ENCODE data around the gene ZDHHC19.

ZDHHC19 gene

GRCh38 chr3:196162679-196163078 is 48.5 kb downstream of the ZDHHC19 start:
- Histone ChIP-seq H3K27ac (ENCODE audit: low read depth, low read length) (no peak overlapping the region), H3K36me3 (ENCODE audit: control insufficient read depth, insufficient read depth, low read length) (no peaks in the 10 kb centered on the region), H3K9ac (ENCODE audit: low read length) (no peak overlapping the region), H3K27me3 (ENCODE audit: control insufficient read depth, insufficient read depth, low read length) (no peaks in the 10 kb centered on the region), H3K4me3 (ENCODE audit: low read length) (no peak overlapping the region), H3K4me1 (ENCODE audit: control insufficient read depth, insufficient read depth, low read length) (no peaks in the 10 kb centered on the region)

- no peak overlapping the region for H3K4me3 ChIP-seq (ENCODE audit: low read length)
- H3K27me3 ChIP-seq (ENCODE audit: control insufficient read depth, insufficient read depth, low read length) = no peaks in the 10 kb centered on the region
- H3K27ac ChIP-seq (ENCODE audit: low read depth, low read length) = no peak overlapping the region
- no peak overlapping the region for H3K9ac ChIP-seq (ENCODE audit: low read length)
- H3K4me1 ChIP-seq (ENCODE audit: control insufficient read depth, insufficient read depth, low read length) = no peaks in the 10 kb centered on the region
- no peaks in the 10 kb centered on the region for H3K36me3 ChIP-seq (ENCODE audit: control insufficient read depth, insufficient read depth, low read length)
Observed at GRCh38 chr3:196159952-196160804, 51.0 kb downstream of the ZDHHC19 start.

- no peaks in the 10 kb centered on the region for H3K36me3 ChIP-seq (ENCODE audit: control insufficient read depth, insufficient read depth, low read length)
- H3K27ac ChIP-seq (ENCODE audit: low read depth, low read length) = no peak overlapping the region
- H3K4me3 ChIP-seq (ENCODE audit: low read length) = no peak overlapping the region
- H3K9ac ChIP-seq (ENCODE audit: low read length) = no peak overlapping the region
- H3K27me3 ChIP-seq (ENCODE audit: control insufficient read depth, insufficient read depth, low read length) = no peaks in the 10 kb centered on the region
- no peaks in the 10 kb centered on the region for H3K4me1 ChIP-seq (ENCODE audit: control insufficient read depth, insufficient read depth, low read length)
Observed at GRCh38 chr3:196159526-196159925, 51.7 kb downstream of the ZDHHC19 start.

- H3K9ac ChIP-seq (ENCODE audit: low read length) = no peak overlapping the region
- H3K36me3 ChIP-seq (ENCODE audit: control insufficient read depth, insufficient read depth, low read length) = no peaks in the 10 kb centered on the region
- H3K4me1 ChIP-seq (ENCODE audit: control insufficient read depth, insufficient read depth, low read length) = no peaks in the 10 kb centered on the region
- no peak overlapping the region for H3K27ac ChIP-seq (ENCODE audit: low read depth, low read length)
- H3K4me3 ChIP-seq (ENCODE audit: low read length) = no peak overlapping the region
- H3K27me3 ChIP-seq (ENCODE audit: control insufficient read depth, insufficient read depth, low read length) = no peaks in the 10 kb centered on the region
Observed at GRCh38 chr3:196156160-196156559, 55.0 kb downstream of the ZDHHC19 start.

GRCh38 chr3:196150481-196150880 is 60.7 kb downstream of the ZDHHC19 start:
- no peak overlapping the region for H3K27ac ChIP-seq (ENCODE audit: low read depth, low read length)
- H3K27me3 ChIP-seq (ENCODE audit: control insufficient read depth, insufficient read depth, low read length) = no peaks in the 10 kb centered on the region
- no peaks in the 10 kb centered on the region for H3K4me1 ChIP-seq (ENCODE audit: control insufficient read depth, insufficient read depth, low read length)
- no peak overlapping the region for H3K9ac ChIP-seq (ENCODE audit: low read length)
- H3K36me3 ChIP-seq (ENCODE audit: control insufficient read depth, insufficient read depth, low read length) = no peaks in the 10 kb centered on the region
- no peak overlapping the region for H3K4me3 ChIP-seq (ENCODE audit: low read length)

- H3K4me3 ChIP-seq (ENCODE audit: low read length) = no peak overlapping the region
Observed at GRCh38 chr3:196149831-196150301, 61.3 kb downstream of the ZDHHC19 start.

GRCh38 chr3:196149375-196149774 is 61.8 kb downstream of the ZDHHC19 start:
- Histone ChIP-seq H3K4me3 (ENCODE audit: low read length) (no peak overlapping the region), H3K36me3 (ENCODE audit: control insufficient read depth, insufficient read depth, low read length) (no peaks in the 10 kb centered on the region), H3K27me3 (ENCODE audit: control insufficient read depth, insufficient read depth, low read length) (no peaks in the 10 kb centered on the region), H3K4me1 (ENCODE audit: control insufficient read depth, insufficient read depth, low read length) (no peaks in the 10 kb centered on the region), H3K9ac (ENCODE audit: low read length) (no peak overlapping the region), H3K27ac (ENCODE audit: low read depth, low read length) (no peak overlapping the region)

More at GRCh38 chr3:196149831-196150301, 61.3 kb downstream of the ZDHHC19 start:
- Histone ChIP-seq H3K36me3 (ENCODE audit: control insufficient read depth, insufficient read depth, low read length) (no peaks in the 10 kb centered on the region), H3K27ac (ENCODE audit: low read depth, low read length) (no peak overlapping the region), H3K4me1 (ENCODE audit: control insufficient read depth, insufficient read depth, low read length) (no peaks in the 10 kb centered on the region), H3K27me3 (ENCODE audit: control insufficient read depth, insufficient read depth, low read length) (no peaks in the 10 kb centered on the region), H3K9ac (ENCODE audit: low read length) (no peak overlapping the region)
